ENCODE measurements around the gene NT5DC1.

NT5DC1 gene

DNA sequence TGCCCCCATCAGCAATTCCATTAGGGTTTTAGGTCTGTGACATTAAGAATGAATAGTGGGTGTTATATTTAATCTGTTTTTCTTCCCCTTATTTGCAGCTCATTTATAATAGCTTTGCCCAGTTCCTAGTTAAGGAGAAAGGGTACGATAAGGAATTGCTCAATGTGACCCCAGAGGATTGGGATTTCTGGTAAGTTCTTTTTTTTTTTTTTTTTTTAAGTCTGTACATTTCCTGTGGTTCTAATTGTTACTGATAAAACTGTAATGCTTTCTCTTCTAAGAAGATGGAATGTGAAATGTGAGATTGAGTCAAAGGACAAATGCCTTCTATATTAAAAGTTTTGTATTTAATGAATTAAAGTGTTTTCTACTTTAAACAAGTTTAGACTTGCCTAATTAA lies 5.5 kb downstream of the NT5DC1 start:
- Histone ChIP-seq H3K27ac (ENCODE audit: low read depth, low read length) (peak overlapping the region; percentile 95), H3K9me3 (ENCODE audit: control insufficient read depth, insufficient read depth, low read length) (no peaks in the 10 kb centered on the region), H3K27me3 (ENCODE audit: control insufficient read depth, insufficient read depth, low read length) (no peaks in the 10 kb centered on the region), H3K4me3 (ENCODE audit: low read depth, low read length) (0 out of 2 replicates have a peak overlapping the region, but pooled peaks have one; percentile 42), H3K36me3 (ENCODE audit: control insufficient read depth, insufficient read depth, low read length) (peaks cover 40% of the 10 kb centered on the region), H3K9ac (ENCODE audit: low read depth, low read length) (0 out of 2 replicates have a peak overlapping the region, but pooled peaks have one; percentile 4), H3K4me1 (ENCODE audit: control insufficient read depth, insufficient read depth, low read length) (peaks cover 67% of the 10 kb centered on the region)

DNA sequence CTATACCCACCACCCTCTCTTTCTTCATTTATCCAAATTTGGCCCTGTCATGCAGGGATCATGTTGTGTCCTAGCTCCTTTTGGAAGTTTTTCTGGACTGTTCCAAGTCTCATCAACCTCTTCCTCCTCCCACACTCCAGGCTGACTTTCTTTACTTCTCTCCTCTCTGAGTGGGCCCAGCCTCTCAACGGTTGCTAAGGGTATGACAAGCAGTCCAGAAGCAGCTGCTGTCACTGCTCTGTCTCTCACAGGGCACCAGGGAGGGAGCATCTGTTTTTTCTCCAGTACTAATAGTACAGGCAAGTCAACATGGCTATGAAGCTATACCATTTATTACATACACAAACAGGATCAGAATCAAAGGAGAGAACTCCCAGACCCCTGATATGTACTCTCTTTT lies 8.2 kb downstream of the NT5DC1 start:
- Histone ChIP-seq H3K36me3 (ENCODE audit: control insufficient read depth, insufficient read depth, low read length) (peaks cover 54% of the 10 kb centered on the region), H3K9me3 (ENCODE audit: control insufficient read depth, insufficient read depth, low read length) (no peaks in the 10 kb centered on the region), H3K4me1 (ENCODE audit: control insufficient read depth, insufficient read depth, low read length) (peaks cover 55% of the 10 kb centered on the region), H3K9ac (ENCODE audit: low read depth, low read length) (no peak overlapping the region), H3K27ac (ENCODE audit: low read depth, low read length) (no peak overlapping the region), H3K27me3 (ENCODE audit: control insufficient read depth, insufficient read depth, low read length) (no peaks in the 10 kb centered on the region), H3K4me3 (ENCODE audit: low read depth, low read length) (no peak overlapping the region)

DNA sequence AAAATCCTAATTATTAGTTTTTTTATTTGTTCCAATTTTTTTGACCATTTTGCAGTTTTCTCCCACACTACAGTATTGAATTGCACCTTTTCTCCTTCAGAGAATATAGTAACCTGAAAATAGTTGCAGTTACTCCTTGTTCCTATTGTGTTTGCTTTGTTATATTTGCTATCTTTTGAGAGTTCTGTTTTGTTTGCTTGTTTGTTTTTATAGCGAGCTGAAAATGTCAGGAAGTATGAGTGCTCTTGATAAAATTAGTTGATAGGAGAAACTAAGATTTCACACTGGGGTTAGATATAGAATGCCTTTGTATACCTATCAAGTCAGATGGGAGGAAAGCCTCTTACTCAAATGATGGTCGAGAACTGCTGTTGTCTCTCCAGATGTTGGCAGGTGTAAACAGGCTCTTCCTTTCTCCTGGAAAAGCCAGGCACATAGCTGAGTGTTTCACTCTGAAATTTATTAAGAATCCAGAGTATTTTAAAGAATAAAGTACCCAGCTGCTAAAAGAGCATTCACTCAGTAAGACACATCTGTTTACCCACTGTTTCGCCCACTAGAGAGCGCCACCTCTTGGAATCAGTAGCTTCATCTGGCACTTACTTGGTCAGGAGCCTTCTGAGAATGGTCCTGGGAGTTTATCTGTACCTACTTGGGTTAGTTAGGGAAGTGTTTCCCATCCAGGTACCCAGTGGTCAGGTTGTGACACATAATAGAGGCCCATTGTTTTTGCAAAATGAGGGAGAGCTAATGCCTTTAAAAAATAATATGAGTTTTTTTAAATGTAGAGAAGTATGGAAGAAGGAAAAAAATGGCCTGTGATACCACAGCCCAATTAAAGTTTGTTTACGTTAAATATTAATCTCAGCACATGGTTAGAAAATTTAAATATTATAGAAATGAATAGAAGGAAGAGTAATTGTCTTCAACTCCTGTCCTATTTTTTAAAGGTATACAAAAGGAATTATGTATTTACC lies 11.2 kb downstream of the NT5DC1 start:
- Histone ChIP-seq H3K4me3 (ENCODE audit: low read depth, low read length) (no peak overlapping the region), H3K9ac (ENCODE audit: low read depth, low read length) (no peak overlapping the region), H3K9me3 (ENCODE audit: control insufficient read depth, insufficient read depth, low read length) (no peaks in the 10 kb centered on the region), H3K27ac (ENCODE audit: low read depth, low read length) (no peak overlapping the region), H3K27me3 (ENCODE audit: control insufficient read depth, insufficient read depth, low read length) (no peaks in the 10 kb centered on the region), H3K36me3 (ENCODE audit: control insufficient read depth, insufficient read depth, low read length) (peaks cover 82% of the 10 kb centered on the region), H3K4me1 (ENCODE audit: control insufficient read depth, insufficient read depth, low read length) (peaks cover 27% of the 10 kb centered on the region)

DNA sequence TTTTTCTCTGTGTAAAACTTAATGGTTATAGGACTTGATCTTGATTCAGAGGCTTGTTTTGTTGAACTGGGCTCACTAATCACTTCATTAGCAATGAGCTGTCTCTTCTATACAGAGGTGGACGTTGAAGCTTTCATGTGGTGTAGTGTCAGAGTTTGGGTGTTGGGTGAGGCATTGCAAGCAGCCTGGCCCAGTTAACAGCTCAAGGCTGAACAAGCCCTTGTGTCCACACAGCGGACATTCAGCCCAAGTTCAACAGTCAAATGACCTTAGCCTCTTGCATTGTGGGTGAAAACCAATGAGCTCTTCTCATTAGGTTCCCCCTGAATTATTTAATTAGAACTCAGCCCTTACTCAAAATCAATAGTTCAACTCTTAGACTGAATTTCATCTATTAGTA lies 12.7 kb downstream of the NT5DC1 start:
- Histone ChIP-seq H3K4me1 (ENCODE audit: control insufficient read depth, insufficient read depth, low read length) (peaks cover 17% of the 10 kb centered on the region), H3K4me3 (ENCODE audit: low read depth, low read length) (no peak overlapping the region), H3K27ac (ENCODE audit: low read depth, low read length) (no peak overlapping the region), H3K36me3 (ENCODE audit: control insufficient read depth, insufficient read depth, low read length) (peaks cover 94% of the 10 kb centered on the region), H3K9me3 (ENCODE audit: control insufficient read depth, insufficient read depth, low read length) (no peaks in the 10 kb centered on the region), H3K27me3 (ENCODE audit: control insufficient read depth, insufficient read depth, low read length) (no peaks in the 10 kb centered on the region), H3K9ac (ENCODE audit: low read depth, low read length) (no peak overlapping the region)

GRCh38 chr6:116115781-116116180 lies 15.1 kb downstream of the NT5DC1 start:
- H3K9me3 ChIP-seq (ENCODE audit: control insufficient read depth, insufficient read depth, low read length), result no peaks in the 10 kb centered on the region
- no peaks in the 10 kb centered on the region for H3K27me3 ChIP-seq (ENCODE audit: control insufficient read depth, insufficient read depth, low read length)
- H3K4me1 ChIP-seq (ENCODE audit: control insufficient read depth, insufficient read depth, low read length), result peaks cover 4% of the 10 kb centered on the region; the same call in 1 of the 2 replicates
- peaks cover 84% of the 10 kb centered on the region for H3K36me3 ChIP-seq (ENCODE audit: control insufficient read depth, insufficient read depth, low read length)
- H3K4me3 ChIP-seq (ENCODE audit: low read depth, low read length), result no peak overlapping the region
- H3K27ac ChIP-seq (ENCODE audit: low read depth, low read length), result no peak overlapping the region
- no peak overlapping the region for H3K9ac ChIP-seq (ENCODE audit: low read depth, low read length)

DNA sequence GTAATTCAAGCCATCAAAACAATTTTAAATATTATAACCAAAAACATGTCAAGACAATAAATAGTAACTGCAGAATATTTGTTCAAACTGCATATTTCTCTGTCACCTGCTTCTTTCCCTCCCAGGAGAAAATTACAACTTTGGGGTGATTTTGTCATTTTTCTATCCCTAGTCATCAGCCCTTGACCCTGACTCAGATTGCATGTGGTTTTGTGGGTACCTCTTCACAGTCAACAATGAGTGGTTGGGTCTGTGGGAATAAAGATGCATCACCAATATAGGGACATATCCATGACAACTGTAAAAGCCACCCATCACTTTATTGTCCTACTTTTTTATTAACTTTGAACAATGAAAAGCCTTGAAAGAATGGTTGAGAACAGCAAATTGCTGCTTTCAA lies 18.0 kb downstream of the NT5DC1 start:
- Histone ChIP-seq H3K4me1 (ENCODE audit: control insufficient read depth, insufficient read depth, low read length) (no peaks in the 10 kb centered on the region), H3K27ac (ENCODE audit: low read depth, low read length) (no peak overlapping the region), H3K36me3 (ENCODE audit: control insufficient read depth, insufficient read depth, low read length) (peaks cover 59% of the 10 kb centered on the region), H3K27me3 (ENCODE audit: control insufficient read depth, insufficient read depth, low read length) (no peaks in the 10 kb centered on the region), H3K9me3 (ENCODE audit: control insufficient read depth, insufficient read depth, low read length) (no peaks in the 10 kb centered on the region), H3K4me3 (ENCODE audit: low read depth, low read length) (no peak overlapping the region), H3K9ac (ENCODE audit: low read depth, low read length) (no peak overlapping the region)

DNA sequence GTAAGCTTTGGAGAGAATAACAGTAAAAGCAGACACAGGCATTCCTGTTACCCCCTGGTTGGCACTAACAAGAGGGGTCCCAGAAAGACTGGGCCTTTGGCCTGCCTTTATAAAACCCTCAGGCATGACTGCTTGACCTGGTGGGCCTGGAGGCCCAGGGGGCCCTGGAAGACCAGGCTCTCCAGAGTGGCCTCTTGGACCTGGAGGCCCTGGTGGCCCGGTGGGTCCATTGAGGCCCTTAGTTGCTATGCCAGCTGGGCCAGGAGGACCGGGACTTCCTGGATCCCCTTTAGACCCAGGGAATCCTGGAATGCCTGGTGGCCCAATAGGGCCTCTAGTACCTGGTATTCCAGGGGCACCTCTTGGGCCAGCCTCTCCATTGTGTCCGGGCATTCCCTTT lies 19.8 kb downstream of the NT5DC1 start:
- no peaks in the 10 kb centered on the region for H3K27me3 ChIP-seq (ENCODE audit: control insufficient read depth, insufficient read depth, low read length)
- peaks cover 42% of the 10 kb centered on the region for H3K36me3 ChIP-seq (ENCODE audit: control insufficient read depth, insufficient read depth, low read length)
- H3K4me3 ChIP-seq (ENCODE audit: low read depth, low read length), result no peak overlapping the region
- no peak overlapping the region for H3K27ac ChIP-seq (ENCODE audit: low read depth, low read length)
- no peaks in the 10 kb centered on the region for H3K4me1 ChIP-seq (ENCODE audit: control insufficient read depth, insufficient read depth, low read length)
- H3K9me3 ChIP-seq (ENCODE audit: control insufficient read depth, insufficient read depth, low read length), result no peaks in the 10 kb centered on the region
- no peak overlapping the region for H3K9ac ChIP-seq (ENCODE audit: low read depth, low read length)

DNA sequence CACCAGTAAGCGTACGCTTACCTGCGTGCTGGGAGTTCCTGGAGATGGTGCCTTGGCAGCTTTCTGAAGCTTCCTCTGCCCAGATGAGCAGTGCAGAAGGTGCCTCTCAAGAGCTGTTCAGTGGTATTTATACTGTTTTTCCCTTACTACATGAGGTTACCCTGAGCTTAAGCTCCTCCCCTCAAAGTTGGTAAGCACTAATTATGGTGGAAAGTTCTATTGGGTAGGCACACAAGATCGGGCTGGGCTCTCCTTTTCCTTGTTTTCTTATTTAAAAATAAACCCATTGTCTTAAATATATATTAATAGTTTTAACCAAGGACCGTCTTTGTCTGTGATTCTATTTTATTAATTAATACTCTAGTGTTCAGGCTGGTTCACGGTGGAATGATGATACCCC lies 25.4 kb downstream of the NT5DC1 start, which contains the start of gene COL10A1:
Gene COL10A1 (minus strand): TSS at position 101 of the 400 bp plus-strand sequence. CDS start 640 bp downstream, outside the sequence.
- no peaks in the 10 kb centered on the region for H3K27me3 ChIP-seq (ENCODE audit: control insufficient read depth, insufficient read depth, low read length)
- H3K36me3 ChIP-seq (ENCODE audit: control insufficient read depth, insufficient read depth, low read length), result no peaks in the 10 kb centered on the region
- no peak within 1 kb of the TSS for H3K27ac ChIP-seq (ENCODE audit: low read depth, low read length)
- no peak within 1 kb of the TSS for H3K4me3 ChIP-seq (ENCODE audit: low read depth, low read length)
- no peaks in the 10 kb centered on the region for H3K9me3 ChIP-seq (ENCODE audit: control insufficient read depth, insufficient read depth, low read length)
- H3K9ac ChIP-seq (ENCODE audit: low read depth, low read length), result no peak within 1 kb of the TSS
- no peaks in the 10 kb centered on the region for H3K4me1 ChIP-seq (ENCODE audit: control insufficient read depth, insufficient read depth, low read length)

GRCh38 chr6:116127771-116128493 lies 27.3 kb downstream of the NT5DC1 start:
- Histone ChIP-seq H3K27ac (ENCODE audit: low read depth, low read length) (no peak overlapping the region), H3K36me3 (ENCODE audit: control insufficient read depth, insufficient read depth, low read length) (no peaks in the 10 kb centered on the region), H3K9ac (ENCODE audit: low read depth, low read length) (no peak overlapping the region), H3K9me3 (ENCODE audit: control insufficient read depth, insufficient read depth, low read length) (no peaks in the 10 kb centered on the region), H3K4me1 (ENCODE audit: control insufficient read depth, insufficient read depth, low read length) (peaks cover 5% of the 10 kb centered on the region), H3K27me3 (ENCODE audit: control insufficient read depth, insufficient read depth, low read length) (no peaks in the 10 kb centered on the region), H3K4me3 (ENCODE audit: low read depth, low read length) (no peak overlapping the region)

DNA sequence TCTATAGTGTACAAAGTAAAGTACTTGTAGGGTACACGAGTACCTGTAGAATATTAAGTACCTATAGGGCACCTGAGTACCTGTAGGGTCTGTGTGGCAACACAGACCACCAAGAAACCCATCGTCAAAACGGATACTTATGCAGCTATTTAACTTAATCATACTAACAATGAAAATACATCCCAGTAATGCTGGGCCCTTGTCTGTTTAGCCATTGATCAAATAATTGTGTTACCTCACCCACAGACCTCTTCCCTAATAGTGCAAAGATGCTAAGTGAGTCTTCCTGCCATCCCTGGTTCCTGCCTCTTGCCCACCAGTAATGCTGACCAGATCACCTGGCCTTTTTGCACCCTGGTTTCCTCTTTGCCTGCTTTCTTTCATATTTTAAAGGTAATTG lies 32.8 kb downstream of the NT5DC1 start:
- Histone ChIP-seq H3K4me3 (ENCODE audit: low read depth, low read length) (no peak overlapping the region; the same call in 1 of the 2 replicates), H3K27me3 (ENCODE audit: control insufficient read depth, insufficient read depth, low read length) (no peaks in the 10 kb centered on the region), H3K36me3 (ENCODE audit: control insufficient read depth, insufficient read depth, low read length) (no peaks in the 10 kb centered on the region), H3K9me3 (ENCODE audit: control insufficient read depth, insufficient read depth, low read length) (no peaks in the 10 kb centered on the region), H3K27ac (ENCODE audit: low read depth, low read length) (no peak overlapping the region), H3K4me1 (ENCODE audit: control insufficient read depth, insufficient read depth, low read length) (peaks cover 21% of the 10 kb centered on the region), H3K9ac (ENCODE audit: low read depth, low read length) (no peak overlapping the region)

- Histone ChIP-seq H3K9me3 (ENCODE audit: control insufficient read depth, insufficient read depth, low read length) (no peaks in the 10 kb centered on the region), H3K27me3 (ENCODE audit: control insufficient read depth, insufficient read depth, low read length) (no peaks in the 10 kb centered on the region), H3K27ac (ENCODE audit: low read depth, low read length) (no peak overlapping the region), H3K36me3 (ENCODE audit: control insufficient read depth, insufficient read depth, low read length) (no peaks in the 10 kb centered on the region), H3K4me3 (ENCODE audit: low read depth, low read length) (no peak overlapping the region), H3K4me1 (ENCODE audit: control insufficient read depth, insufficient read depth, low read length) (peaks cover 25% of the 10 kb centered on the region), H3K9ac (ENCODE audit: low read depth, low read length) (no peak overlapping the region)
Observed at GRCh38 chr6:116136373-116136772, 35.7 kb downstream of the NT5DC1 start.

All from HUES48 (cell line).